CD4-positive, alpha-beta T cell treated with Interleukin-4 for 4 hours (primary cell): ENCODE measurements around the gene FIZ1.

Experiments
- DNase-seq: peaks from one replicate; pipeline ENCODE4 v3.0.0-alpha.2; 2020

Gene FIZ1

DNA sequence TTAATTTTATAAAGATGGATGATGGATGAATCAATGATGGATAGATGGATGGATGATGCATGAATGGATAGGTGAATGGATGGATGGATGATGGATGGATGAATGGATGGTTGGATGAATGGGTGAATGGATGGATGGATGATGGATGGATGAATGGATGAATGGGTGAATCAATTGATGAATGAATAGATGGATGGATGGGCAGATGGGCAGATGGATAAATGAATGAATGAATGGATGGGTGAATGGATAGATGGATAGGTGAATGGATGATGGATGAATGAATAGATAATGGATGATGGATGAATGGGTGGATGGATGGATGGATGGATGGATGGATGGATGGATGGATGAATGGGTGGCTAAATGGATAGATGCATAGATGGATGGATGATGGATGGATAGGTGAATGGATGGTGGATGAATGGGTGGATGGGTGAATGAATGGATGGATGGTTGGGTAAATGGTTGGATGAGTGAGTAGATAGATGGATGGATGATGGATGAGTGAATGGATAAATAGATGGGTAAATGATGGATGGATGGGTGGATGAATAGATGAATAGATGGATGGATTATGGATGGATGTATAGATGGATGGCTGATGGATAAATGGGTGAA, 31.5 kb downstream of the FIZ1 start:
- no peak for DNase-seq

- no peak for DNase-seq
Observed at GRCh38 chr19:55566823-55567222, 32.5 kb downstream of the FIZ1 start.

DNA sequence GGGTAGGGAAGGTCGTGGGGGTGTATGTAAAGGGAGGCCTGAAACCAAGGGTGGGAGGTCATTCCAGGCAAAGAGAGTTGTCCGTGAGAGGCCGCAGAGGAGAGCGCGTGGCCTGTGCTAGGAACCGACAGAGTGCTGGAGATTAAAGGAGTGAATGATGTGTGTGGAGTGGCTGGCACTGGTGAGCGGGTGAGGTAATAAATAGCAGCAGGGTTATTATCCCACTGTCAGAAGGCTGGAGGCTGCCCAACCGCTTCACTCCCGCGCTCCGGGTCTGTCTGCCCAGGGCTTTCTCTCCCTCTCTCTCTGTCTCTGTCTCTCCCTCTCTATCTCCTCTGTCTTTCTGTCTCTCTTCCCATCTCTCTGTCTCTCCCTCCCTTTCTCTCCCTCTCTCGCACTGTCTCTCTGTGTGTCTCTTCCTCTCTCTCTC, 36.0 kb downstream of the FIZ1 start:
- DNase-seq, result no peak

GRCh38 chr19:55559684-55560083, 39.6 kb downstream of the FIZ1 start:
- no peak for DNase-seq

GRCh38 chr19:55554741-55555152, 44.6 kb downstream of the FIZ1 start:
- DNase-seq, result no peak

DNA sequence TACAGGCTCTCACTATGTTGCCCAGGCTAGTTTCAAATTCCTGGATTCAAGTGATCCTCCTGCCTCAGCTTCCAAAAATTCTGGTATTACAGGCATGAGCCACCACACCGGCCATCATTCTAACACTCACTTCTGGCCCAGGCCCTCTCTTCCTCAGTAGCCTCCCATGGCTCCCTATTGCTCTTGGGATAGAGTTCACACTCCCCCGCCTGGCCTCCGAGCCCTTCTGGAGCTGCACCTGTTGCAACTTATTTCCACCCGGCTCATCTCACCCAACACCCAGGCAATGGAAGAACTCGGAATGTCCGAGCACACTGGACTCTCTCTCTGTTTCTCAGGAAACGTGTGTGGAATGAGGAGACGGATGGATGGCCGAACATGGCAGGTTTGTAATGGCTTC, 45.0 kb downstream of the FIZ1 start:
- DNase-seq, result no peak

GRCh38 chr19:55553217-55554182, 45.8 kb downstream of the FIZ1 start:
- DNase-seq, result no peak

GRCh38 chr19:55552620-55553019, 46.7 kb downstream of the FIZ1 start:
- DNase-seq, result no peak

DNA sequence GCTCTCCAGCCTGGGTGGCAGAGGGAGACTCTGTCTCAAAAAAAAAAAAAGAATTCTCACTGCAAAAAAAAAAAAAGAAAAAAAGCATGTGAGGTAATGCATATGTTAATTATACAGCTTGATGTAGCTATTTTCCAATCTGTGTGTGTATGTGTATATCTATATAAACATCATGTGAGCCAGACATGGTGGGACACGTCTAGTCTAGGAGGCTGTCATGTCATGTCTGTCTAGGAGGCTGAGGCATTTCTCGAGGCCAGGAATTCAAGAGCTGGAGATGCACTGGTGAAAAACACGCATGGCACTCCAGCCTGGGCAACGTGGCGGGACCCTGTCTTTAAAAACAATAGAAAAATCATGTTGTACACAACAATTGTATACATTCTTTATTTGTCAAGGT, 47.1 kb downstream of the FIZ1 start:
- DNase-seq, result no peak

DNA sequence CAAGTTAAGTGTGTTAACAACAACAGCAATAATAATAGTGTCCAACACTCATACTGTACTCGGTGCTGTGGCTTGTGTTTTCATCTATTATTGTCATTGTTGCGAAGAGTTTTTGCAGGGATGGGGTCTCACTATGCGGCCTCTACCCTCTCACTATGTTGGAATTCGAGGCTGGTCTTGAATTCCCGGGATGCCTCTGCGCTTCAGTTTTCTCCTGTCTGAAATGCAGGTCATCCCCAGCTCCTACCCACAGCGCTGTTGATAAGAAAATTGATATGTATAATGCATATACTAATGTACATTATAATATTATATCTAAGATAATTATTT, 49.0 kb downstream of the FIZ1 start:
- no peak for DNase-seq

- DNase-seq, result no peak
Observed at GRCh38 chr19:55549500-55550320, 49.6 kb downstream of the FIZ1 start.

DNA sequence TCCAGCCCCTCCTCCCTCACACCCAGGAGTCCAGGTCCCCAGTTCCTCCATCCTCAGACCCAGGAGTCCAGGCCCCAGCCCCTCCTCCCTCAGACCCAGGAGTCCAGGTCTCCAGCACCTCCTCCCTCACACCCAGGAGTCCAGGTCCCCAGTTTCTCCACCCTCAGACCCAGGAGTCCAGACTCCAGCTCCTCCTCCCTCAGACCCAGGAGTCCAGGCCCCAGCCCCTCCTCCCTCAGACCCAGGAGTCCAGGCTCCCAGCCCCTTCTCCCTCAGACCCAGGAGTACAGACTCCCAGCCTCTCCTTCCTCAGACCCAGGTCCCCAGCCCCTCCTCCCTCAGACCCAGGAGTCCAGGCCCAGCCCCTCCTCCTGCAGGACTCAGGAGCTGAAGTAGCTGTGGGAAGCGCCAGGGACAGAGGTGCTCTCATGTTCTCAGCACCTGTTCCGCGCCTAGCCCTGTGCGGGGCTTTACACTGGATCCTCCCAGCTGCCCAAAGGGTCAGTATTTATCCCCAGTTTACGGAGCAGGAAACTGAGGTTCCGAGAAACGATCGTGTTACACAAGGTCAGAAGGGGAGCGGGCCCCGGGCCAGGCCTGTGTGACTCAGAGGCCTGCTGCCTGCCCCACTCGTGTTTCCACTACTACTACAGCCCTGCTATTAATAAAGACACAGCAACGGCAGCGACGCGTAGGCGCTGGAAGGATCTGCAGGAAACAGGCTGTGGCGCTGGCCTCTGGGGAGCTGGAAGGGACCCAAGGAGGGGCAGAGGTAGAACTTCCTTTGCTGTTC, 52.3 kb downstream of the FIZ1 start:
- no peak for DNase-seq

DNA sequence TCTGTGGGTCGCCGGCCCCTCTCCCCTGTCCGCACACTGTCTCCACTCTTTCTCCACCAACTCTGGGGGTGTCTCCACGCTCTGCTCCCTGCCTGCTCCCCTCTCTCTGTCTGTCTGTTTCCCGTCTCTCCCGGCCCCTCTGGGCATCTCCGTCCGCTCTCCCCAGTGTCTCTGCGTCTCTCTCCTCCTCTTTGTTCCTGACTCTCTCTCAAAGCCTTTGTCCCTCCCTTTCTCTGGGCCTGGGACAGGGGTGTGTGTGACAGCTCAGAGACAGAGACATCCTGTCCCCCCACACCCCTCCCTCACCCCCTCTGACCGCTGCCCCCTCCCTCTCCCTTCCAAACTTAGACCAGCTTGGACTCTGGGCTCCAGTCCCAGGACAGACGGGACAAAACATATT, 53.3 kb downstream of the FIZ1 start:
- DNase-seq, result no peak

DNA sequence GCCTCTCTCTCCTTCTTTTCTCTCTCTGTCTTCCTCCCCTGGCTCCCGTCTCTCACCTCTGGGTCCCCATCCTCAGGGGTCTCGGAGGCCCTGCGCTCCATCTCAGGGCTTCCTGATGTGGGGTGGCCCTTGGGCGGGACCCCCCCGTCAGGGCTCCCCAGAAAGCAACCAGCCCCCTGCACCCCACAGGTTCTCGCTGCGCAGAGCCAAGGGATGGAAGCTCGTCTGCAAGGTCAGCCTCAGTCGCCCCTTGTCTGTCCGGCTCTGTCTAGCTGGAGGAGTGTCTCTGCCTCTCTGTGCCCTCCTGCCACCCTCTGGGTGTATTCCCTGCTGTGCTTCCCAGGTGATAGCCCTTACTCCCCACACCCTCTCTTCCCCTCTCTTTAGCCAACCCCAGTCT, 53.9 kb downstream of the FIZ1 start, which contains the start of gene SBK3:
Gene SBK3, minus strand, starts transcription at position 101 of the 400 bp plus-strand sequence. Its CDS starts 0 bp downstream, at position 101.
- no peak for DNase-seq

- DNase-seq, result no peak
Observed at GRCh38 chr19:55544776-55545439, 54.4 kb downstream of the FIZ1 start.

DNA sequence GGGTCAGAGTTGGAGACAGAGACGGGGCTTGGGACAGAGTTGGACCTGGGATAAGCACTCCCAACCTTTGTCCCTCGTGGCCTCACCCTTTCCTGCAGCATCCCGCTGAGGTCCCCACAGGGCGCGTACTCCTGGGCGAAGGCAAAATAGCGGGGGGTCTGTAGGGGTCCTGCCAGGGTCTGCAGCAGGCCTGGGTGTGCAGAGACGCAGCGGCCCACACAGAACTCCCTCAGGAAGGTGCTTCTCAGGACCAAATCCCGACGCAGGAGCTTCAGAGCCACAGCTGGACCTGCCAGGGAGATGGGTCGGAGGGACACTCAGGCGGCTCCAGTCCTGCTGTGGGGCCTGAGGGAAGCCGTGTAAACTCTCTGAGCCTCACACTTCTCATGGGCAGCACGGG, 55.3 kb downstream of the FIZ1 start:
- DNase-seq, result no peak

DNA sequence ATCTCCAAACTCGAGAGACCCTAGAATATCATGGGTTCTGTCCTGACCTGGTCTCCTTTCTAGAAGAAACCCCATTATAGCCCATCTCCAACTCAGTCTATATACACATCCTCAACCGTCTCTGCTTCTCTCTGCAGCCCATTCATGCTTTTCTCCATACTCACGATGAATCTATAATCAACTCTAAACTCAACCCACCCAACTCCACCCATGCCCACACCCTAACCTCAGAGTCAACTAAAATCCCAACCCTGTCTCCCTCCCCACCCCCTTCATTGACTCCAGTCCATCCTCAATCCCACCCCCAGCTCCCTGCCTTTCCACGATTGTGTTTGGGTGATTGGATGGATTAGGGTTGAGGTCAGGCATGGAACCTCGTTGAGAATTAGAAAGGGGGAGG, 55.8 kb downstream of the FIZ1 start:
- DNase-seq, result no peak

GRCh38 chr19:55542292-55542855, 56.9 kb downstream of the FIZ1 start:
- no peak for DNase-seq
